AG10803 (cell line): ENCODE data around the gene MAN1C1.

ENCODE experiments used
- DNase-seq: peaks from one replicate; pipeline ENCODE4 v3.0.0; 2010; ENCODE audit warnings: low read depth
- H3K4me3 ChIP-seq: 2 replicates; pipeline ENCODE4 v1.5.1; 2011; ENCODE audit warnings: mild to moderate bottlenecking, low read length, control low read depth
- TF ChIP-seq, protein P1 (sequence below): conservative IDR thresholded peaks from 2 replicates; pipeline ENCODE4 v1.5.1; 2011; ENCODE audit warnings: mild to moderate bottlenecking, low read length, control low read depth, inconsistent platforms

MAN1C1 gene

DNA sequence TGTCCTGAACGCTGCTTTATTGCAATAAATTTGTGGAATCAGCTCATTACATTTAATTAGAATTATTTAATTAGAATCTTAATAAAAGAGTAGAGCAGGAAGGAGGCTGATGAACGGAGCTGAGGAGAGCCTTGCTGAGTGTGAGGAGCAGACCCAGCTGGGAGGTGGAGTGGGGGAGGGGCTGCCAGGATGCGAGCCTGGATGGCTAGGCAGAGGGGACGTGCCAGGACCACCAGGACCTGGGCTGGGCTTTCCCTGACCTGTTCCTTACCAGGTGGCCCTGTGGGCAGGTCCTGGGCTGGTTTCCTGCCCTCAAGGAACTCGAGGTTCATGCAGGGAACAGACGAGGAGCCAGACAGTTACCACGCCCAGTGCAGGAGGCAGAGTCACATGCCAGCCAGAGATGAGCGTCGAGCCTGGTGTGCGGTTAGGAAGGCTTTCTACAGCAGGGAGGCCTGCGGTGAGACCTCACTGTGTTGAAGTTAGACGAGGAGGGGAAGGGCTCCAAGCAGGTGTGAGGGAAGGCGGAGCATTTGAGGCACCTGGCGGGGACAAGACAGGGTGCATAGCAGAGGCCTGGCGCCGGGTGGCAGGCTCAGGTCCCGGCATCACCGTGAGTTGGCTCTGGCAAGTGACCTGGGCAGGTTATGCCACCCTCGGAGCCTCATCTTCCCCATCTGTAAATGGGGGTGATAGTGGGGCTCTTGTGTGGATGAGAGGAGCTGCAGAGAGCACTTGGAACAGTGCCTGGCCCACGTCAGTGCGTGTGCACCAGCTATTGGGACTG lies 39.3 kb upstream of the MAN1C1 start:
- TF ChIP-seq, protein P1, sequence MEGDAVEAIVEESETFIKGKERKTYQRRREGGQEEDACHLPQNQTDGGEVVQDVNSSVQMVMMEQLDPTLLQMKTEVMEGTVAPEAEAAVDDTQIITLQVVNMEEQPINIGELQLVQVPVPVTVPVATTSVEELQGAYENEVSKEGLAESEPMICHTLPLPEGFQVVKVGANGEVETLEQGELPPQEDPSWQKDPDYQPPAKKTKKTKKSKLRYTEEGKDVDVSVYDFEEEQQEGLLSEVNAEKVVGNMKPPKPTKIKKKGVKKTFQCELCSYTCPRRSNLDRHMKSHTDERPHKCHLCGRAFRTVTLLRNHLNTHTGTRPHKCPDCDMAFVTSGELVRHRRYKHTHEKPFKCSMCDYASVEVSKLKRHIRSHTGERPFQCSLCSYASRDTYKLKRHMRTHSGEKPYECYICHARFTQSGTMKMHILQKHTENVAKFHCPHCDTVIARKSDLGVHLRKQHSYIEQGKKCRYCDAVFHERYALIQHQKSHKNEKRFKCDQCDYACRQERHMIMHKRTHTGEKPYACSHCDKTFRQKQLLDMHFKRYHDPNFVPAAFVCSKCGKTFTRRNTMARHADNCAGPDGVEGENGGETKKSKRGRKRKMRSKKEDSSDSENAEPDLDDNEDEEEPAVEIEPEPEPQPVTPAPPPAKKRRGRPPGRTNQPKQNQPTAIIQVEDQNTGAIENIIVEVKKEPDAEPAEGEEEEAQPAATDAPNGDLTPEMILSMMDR: no peak
- DNase-seq: no peak
- H3K4me3 ChIP-seq: no peak overlapping the region

DNA sequence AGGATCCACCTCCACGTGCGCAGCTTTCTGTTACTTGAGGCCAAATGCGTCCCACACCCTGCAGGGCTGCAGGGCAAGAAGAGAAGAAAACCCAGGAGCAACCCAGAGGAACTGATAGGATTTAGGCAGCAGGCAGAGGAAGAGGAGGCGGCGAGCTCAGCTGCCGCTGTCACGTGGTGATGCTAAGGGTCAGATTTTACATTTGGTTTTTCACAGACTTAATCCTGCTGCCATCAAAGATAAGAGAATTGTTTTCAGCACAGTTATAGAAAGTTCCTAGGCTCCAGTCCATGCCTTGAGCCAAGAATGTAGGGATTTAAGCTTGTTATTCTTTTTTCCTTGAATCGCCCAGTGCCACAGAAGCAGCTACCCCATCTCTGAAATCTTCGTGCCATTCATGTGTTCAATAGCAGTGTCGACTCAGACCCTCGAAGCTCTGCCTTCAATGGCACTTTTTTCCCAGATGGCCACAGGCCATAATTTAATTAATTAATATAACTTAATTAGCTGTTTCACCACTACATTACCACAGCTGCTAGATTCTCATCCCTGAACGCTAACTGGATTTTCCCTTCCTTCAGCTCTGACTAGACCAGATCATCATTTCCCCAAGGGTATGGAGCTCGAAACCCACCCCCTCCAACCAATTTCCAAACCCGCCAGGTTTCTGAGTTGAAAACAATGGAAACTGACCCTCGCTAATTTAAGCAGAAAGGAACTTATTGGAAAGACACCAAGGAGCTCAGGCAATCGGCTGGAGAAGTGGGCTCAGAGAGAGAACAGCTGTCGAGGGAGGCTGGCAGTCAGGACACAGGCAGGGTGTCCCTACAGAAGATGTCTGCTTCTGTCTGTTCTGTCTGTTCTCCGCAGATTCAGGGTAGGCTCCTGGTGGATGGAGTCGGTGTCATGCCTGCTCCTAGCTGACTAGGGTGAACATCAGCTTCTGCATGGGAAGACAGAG lies 37.0 kb upstream of the MAN1C1 start:
- no peak for DNase-seq
- H3K4me3 ChIP-seq: no peak overlapping the region
- TF ChIP-seq, protein P1: no peak

DNA sequence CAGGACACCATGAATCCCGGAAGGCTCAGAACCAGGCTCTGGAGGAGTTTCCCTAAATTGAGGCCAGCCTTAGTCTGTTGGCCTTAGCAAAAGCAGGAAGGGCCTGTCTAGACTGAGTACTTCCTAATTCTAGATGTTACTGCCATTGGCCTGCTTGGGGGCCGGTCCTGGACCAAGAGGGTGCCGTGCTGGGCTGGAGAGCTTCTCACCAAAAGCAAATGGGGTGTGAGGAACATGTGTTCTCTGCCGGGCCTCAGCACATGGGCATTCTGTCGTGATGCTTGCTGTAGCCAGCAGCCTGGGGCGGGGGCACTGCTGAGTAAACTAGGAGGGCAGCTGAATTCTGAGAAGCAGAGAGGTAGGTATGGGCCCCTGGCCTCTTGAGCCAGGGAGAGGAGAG lies 35.7 kb upstream of the MAN1C1 start:
- no peak for DNase-seq
- TF ChIP-seq, protein P1: no peak
- no peak overlapping the region for H3K4me3 ChIP-seq

GRCh38 chr1:25581764-25582163 lies 34.8 kb upstream of the MAN1C1 start:
- no peak for DNase-seq
- TF ChIP-seq, protein P1: no peak
- no peak overlapping the region for H3K4me3 ChIP-seq

GRCh38 chr1:25583519-25584370 lies 32.8 kb upstream of the MAN1C1 start:
- DNase-seq: peak; percentile 28
- TF ChIP-seq, protein P1: no peak
- no peak overlapping the region for H3K4me3 ChIP-seq

DNA sequence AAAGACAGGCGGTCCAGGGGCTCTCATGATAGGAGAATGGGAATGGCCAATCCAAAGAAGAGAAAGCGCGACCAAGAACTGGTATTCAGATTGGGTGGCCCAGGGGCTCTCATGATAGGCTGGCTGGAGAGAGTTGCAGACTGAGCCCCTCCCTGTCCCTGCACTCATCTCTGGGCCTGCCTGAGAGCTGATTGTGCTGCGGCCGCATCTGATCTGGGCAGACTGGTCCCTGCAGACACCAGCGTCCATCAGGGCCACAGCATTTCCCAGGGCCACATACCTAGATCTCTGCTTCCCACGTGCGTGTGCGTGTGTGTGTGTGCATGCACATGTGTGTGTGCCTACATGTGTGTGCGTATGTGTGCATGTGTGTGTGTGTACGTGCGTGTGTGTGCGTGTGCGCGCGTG lies 30.4 kb upstream of the MAN1C1 start:
- TF ChIP-seq, protein P1: no peak
- DNase-seq: no peak
- H3K4me3 ChIP-seq: no peak overlapping the region
